IPS-15b (cell line): ENCODE results near the gene TBC1D32.
"Not testable (repeated sequence)": the region's sequence is repeated elsewhere in the genome, so short reads cannot be mapped to it uniquely, and the experiment has no call there.

Source experiments
- H3K27me3 ChIP-seq: one replicate; pipeline ENCODE4 v1.6.1; 2013; ENCODE audit warnings: low read length; ENCODE audit not compliant: control insufficient read depth, insufficient read depth
- H3K36me3 ChIP-seq: one replicate; pipeline ENCODE4 v1.6.1; 2013; ENCODE audit warnings: low read length; ENCODE audit not compliant: control insufficient read depth, insufficient read depth
- H3K4me1 ChIP-seq: one replicate; pipeline ENCODE4 v1.6.1; 2013; ENCODE audit warnings: mild to moderate bottlenecking, low read length; ENCODE audit not compliant: control insufficient read depth, insufficient read depth
- H3K4me3 ChIP-seq: one replicate; pipeline ENCODE4 v1.5.1; 2013; ENCODE audit warnings: low read depth, low read length
- H3K9ac ChIP-seq: one replicate; pipeline ENCODE4 v1.6.1; 2013; ENCODE audit warnings: low read depth, mild to moderate bottlenecking, low read length
- H3K9me3 ChIP-seq: one replicate; pipeline ENCODE4 v1.6.1; 2013; ENCODE audit warnings: mild to moderate bottlenecking, low read length; ENCODE audit not compliant: control insufficient read depth, insufficient read depth

The TBC1D32 gene

DNA sequence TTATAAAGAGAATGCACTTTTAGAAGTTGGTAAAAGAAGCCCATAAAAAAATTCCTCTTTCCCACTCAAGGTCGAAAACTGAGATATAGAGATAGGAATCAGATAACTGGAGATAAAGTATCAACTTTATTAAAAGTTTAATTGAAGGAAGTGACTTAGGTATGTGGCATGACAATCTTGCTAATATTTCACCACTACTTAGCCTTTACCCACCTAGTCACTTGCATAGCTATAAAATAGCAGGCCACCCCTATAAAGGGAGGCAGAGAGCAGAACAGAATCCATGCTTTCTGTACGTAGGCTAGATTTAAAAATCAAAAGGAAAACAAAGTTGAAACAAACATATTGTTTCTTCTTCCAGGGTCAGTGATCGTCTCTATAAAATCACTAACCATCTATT lies 13.2 kb upstream of the TBC1D32 start:
- H3K9ac ChIP-seq, result no peak overlapping the region
- no peaks in the 10 kb centered on the region for H3K27me3 ChIP-seq
- no peaks in the 10 kb centered on the region for H3K9me3 ChIP-seq
- H3K4me3 ChIP-seq, result no peak overlapping the region
- H3K4me1 ChIP-seq, result no peaks in the 10 kb centered on the region
- H3K36me3 ChIP-seq, result no peaks in the 10 kb centered on the region

DNA sequence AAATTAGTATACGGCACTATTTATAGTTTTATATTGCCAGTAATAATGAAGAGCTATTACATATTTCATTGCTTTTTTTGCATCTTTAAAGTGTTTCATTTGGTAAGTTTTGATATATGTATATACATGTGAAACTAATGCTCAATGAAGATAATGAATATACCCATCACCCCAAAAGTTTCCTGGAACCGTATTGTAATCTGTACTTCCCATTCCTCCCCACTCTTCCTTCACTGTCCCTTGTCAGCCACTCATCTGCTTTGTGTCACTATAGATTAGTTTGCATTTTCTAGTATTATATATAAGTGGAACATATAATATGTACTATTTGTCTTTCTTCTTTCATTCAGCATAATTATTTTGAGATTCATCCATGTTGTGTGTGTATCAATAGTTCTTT lies 10.3 kb upstream of the TBC1D32 start:
- Histone ChIP-seq H3K27me3 (no peaks in the 10 kb centered on the region), H3K9ac (no peak overlapping the region), H3K4me1 (no peaks in the 10 kb centered on the region), H3K4me3 (no peak overlapping the region), H3K9me3 (no peaks in the 10 kb centered on the region), H3K36me3 (no peaks in the 10 kb centered on the region)

DNA sequence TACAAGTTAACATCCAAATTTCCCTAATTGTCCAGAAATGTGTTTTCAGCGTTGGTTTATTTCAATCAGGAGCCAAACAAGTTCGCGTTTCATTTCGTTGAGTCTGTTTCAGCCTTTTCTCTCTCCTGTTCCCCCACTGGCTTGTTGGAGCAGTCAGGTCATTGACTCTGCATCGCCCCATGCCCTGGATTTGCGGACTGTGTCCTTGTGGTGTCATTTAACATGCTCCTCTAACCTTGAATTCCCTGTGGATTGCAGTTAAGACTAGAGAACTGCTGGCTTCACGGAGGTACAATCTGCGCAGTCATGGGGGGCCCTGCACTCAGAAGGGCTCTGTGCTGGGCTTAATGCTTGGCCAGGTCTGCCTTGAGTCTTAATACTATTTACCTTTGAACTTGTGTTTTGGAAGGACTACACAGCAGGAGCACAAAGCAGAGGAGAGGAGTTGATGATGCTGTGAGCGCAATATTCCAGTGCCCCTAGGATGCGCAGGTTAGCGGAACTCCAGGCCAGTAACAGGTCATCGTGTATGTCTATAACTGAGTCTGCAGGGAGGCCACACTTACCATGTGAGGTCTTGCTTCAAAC lies 5.5 kb upstream of the TBC1D32 start:
- H3K9ac ChIP-seq, result no peak overlapping the region
- H3K27me3 ChIP-seq, result no peaks in the 10 kb centered on the region
- no peak overlapping the region for H3K4me3 ChIP-seq
- H3K36me3 ChIP-seq, result no peaks in the 10 kb centered on the region
- no peaks in the 10 kb centered on the region for H3K9me3 ChIP-seq
- peaks cover 3% of the 10 kb centered on the region for H3K4me1 ChIP-seq

DNA sequence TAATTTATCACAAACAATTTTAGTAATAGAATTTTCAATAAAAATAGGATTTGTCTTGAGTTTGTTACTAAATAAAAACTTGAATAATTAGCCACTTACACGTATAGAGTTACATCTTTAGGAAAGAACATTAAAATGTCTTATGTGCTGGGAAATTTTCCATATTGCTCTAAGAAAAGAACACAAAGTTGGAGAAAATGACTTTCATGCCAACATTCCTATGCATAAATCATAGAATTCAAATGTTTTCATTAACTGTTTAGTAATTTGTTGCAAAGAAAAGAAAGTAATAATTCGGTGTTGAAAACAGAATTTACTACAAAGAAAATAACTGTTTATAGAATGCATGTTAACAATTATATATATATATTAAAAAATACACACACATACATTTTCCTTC lies 4.7 kb upstream of the TBC1D32 start:
- Histone ChIP-seq H3K9me3 (no peaks in the 10 kb centered on the region), H3K9ac (no peak overlapping the region), H3K4me1 (peaks cover 3% of the 10 kb centered on the region), H3K36me3 (no peaks in the 10 kb centered on the region), H3K4me3 (no peak overlapping the region), H3K27me3 (no peaks in the 10 kb centered on the region)

DNA sequence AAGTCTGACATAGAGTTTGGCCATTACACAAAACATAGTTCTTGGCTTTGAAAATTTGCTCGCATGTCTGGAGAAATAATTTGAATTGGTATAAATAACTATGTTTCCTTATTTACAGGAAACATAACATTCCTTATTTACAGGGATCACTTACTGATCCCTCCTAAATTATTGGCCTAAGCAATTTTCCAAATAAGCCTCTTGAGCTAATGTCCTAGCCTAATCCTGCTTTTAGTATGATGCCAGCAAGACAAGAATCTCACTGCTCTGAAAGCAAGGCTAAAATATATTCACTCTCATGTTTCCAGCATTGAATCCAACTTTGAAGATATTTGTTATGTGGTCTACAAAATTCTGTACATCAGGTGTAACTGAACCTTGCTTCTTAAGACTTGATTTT lies 4.1 kb upstream of the TBC1D32 start:
- no peak overlapping the region for H3K9ac ChIP-seq

DNA sequence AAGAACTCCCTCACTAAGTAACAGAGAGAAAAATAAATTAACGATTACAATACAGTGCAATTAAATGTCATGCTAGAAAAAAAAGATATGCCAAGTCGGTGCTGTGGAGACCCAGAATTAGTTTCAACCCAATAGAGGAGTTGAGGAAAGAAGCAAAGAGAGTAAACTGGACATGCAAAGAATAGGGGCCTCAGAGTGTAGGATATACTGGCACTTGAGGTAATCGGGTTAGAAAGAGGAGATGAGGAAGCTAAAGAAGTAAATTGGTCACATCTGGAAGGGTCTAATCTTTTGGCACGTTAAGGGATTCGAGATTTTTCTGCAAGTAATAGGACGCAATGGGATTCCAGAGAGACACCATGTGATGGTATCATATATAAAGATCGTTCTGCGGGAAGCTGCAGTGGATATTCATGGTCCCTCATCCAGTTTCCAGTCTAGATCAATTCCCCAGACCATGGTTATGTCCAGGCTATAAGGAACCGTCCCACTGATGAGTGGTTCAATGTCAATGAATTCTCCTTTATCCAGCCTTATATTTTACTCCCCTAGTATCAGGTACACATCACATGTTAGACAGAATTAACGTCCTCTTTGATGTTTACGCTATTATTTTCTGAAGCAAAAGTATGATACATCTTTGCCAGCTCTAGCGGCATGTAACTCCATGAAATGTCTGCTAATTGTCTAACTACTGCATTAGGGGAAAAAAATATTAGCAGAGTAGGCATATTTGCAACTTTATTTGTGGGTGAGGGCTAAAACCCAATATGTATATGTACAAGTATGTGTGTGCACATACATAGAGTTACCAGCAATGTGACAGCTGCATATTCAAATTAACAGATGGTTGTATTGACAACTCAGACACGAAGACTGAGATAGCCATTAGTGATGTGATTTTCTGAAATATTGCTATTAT lies 1.1 kb upstream of the TBC1D32 start:
- H3K4me1 ChIP-seq, result peaks cover 3% of the 10 kb centered on the region

More for the DNA sequence above, 4.1 kb upstream of the TBC1D32 start:
- peaks cover 3% of the 10 kb centered on the region for H3K4me1 ChIP-seq
- H3K27me3 ChIP-seq, result no peaks in the 10 kb centered on the region
- no peaks in the 10 kb centered on the region for H3K9me3 ChIP-seq
- no peaks in the 10 kb centered on the region for H3K36me3 ChIP-seq
- H3K4me3 ChIP-seq, result no peak overlapping the region

DNA sequence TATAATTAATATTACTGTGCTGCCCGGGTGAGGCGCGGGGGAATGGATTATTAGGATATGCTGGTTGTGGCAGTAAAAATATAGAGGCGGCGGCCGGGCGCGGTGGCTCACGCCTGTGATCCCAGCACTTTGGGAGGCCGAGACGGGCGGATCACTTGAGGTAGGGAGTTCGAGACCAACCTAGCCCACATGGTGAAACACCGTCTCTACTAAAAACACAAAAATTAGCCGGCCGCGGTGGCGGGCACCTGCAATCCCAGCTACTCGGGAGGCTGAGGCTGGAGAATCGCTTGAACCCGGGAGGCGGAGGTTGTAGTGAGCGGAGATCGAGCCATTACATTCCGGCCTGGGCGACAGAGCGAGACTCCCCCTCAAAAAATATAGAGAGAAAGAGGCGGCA lies 586 bp downstream of the TBC1D32 start:
- not testable (repeated sequence) for H3K36me3 ChIP-seq, H3K9ac ChIP-seq, H3K4me1 ChIP-seq, H3K27me3 ChIP-seq, H3K9me3 ChIP-seq
- peak overlapping the region; percentile 89 for H3K4me3 ChIP-seq

More for the DNA sequence above, 1.1 kb upstream of the TBC1D32 start:
- no peaks in the 10 kb centered on the region for H3K36me3 ChIP-seq
- no peaks in the 10 kb centered on the region for H3K27me3 ChIP-seq
- peak overlapping the region; percentile 82 for H3K9ac ChIP-seq
- no peaks in the 10 kb centered on the region for H3K9me3 ChIP-seq
- peak overlapping the region; percentile 89 for H3K4me3 ChIP-seq

DNA sequence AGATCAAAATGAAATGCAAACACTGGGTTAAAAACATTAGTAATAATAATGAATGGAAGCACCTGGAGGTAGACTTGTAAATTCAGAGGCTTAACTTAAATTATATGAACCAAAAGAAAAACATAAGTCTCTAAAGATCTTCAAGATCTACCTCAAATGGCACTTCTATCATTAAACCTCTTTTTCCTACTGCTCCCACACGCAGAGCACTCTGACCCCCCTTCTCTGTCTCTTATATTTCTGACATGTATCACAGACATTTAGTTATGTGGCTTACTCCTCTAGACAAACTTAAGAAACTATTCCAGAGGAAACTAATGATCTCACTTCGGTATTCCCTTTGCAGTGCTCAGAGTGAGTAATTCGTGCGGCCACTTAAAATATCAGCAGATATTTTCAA lies 1.1 kb downstream of the TBC1D32 start:
- no peak overlapping the region for H3K9ac ChIP-seq
- H3K4me3 ChIP-seq, result no peak overlapping the region
- no peaks in the 10 kb centered on the region for H3K9me3 ChIP-seq
- H3K4me1 ChIP-seq, result peaks cover 3% of the 10 kb centered on the region
- no peaks in the 10 kb centered on the region for H3K27me3 ChIP-seq
- no peaks in the 10 kb centered on the region for H3K36me3 ChIP-seq

DNA sequence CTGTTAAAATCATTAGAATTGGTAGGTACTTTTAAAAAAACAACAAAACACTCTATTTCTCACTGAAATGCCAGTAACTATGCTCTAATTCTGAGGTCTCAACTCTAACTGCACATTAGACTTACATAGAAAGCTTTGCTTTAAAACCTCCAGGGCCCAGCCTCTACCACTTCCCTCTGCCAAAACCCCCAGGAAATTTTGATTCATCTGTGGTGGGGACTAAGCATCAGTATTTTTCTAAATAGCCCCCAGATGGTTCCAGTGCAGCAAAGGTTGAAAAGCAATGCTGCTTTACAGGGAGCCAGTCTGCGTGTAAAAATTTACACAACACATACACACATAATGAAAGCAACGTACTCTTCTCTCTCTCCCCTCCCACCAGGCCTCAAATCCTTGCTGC lies 3.8 kb downstream of the TBC1D32 start:
- H3K27me3 ChIP-seq, result no peaks in the 10 kb centered on the region
- H3K9me3 ChIP-seq, result no peaks in the 10 kb centered on the region
- H3K36me3 ChIP-seq, result no peaks in the 10 kb centered on the region
- no peak overlapping the region for H3K4me3 ChIP-seq
- H3K4me1 ChIP-seq, result peaks cover 3% of the 10 kb centered on the region
- no peak overlapping the region for H3K9ac ChIP-seq

DNA sequence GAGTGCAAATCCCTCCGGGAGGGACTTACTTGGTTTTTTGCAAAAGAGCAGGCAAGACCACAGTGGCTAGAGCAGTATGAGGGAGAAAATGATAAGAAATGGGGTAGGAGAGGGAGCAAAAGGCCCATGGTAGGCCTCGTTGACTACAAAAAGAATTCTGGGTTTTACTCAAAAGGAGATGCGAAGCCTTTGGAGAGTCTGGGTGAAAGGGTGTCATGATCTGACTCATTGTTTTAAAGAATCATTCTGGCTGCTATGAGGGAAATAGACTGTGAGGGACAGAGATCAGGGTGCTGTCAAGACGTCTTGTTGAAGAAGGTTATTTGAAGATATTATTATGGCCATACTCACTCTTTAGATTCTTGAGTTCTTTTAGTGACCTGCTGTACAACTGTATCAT lies 13.0 kb downstream of the TBC1D32 start:
- H3K4me1 ChIP-seq, result no peaks in the 10 kb centered on the region
- no peaks in the 10 kb centered on the region for H3K27me3 ChIP-seq
- H3K9ac ChIP-seq, result no peak overlapping the region
- H3K9me3 ChIP-seq, result no peaks in the 10 kb centered on the region
- H3K36me3 ChIP-seq, result no peaks in the 10 kb centered on the region
- no peak overlapping the region for H3K4me3 ChIP-seq

DNA sequence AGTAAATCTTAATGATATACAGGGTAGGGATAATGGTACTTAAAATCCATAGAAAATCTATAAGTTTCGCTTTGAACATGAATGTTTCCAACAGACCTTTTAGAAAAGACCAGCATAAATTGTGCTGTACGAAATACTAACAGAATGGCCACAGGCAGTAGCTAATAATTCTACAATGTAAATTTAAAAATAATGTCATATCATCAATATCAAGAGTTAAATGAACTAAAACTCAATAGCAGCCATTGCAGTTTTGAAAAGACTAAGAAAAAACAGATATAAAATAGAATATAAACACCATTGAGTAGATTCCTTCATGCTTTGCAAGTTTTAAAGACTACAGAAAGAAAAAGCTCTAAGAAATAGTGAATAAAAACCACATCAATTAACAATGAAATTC lies 14.7 kb downstream of the TBC1D32 start:
- no peak overlapping the region for H3K9ac ChIP-seq
- H3K4me1 ChIP-seq, result no peaks in the 10 kb centered on the region
- no peaks in the 10 kb centered on the region for H3K36me3 ChIP-seq
- no peak overlapping the region for H3K4me3 ChIP-seq
- H3K9me3 ChIP-seq, result no peaks in the 10 kb centered on the region
- no peaks in the 10 kb centered on the region for H3K27me3 ChIP-seq

DNA sequence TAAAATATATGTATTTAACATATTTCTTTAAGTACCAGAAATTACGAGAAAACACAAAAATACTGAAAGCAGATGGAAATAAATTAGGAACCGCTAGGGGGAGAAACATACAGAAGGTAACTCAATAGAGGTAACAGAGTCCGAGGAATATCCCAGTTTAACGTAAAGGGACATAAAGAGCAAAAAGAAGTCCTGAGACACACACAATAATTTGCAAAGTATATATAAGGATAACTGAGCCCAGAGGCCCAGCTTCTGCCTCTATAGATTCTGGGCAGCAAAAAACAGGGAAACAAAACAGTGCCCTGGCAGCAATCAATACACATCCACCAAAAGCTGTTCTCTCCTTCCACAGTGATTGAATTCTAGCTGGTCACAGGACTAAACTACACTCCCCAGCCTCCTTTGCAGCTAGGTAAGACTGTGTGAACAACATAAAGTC lies 15.1 kb downstream of the TBC1D32 start:
- H3K9ac ChIP-seq, result no peak overlapping the region
- no peaks in the 10 kb centered on the region for H3K36me3 ChIP-seq
- H3K9me3 ChIP-seq, result no peaks in the 10 kb centered on the region
- H3K4me3 ChIP-seq, result no peak overlapping the region
- H3K4me1 ChIP-seq, result no peaks in the 10 kb centered on the region
- no peaks in the 10 kb centered on the region for H3K27me3 ChIP-seq
